Measurements from ENCODE around the gene CNTNAP5.

The CNTNAP5 gene

DNA sequence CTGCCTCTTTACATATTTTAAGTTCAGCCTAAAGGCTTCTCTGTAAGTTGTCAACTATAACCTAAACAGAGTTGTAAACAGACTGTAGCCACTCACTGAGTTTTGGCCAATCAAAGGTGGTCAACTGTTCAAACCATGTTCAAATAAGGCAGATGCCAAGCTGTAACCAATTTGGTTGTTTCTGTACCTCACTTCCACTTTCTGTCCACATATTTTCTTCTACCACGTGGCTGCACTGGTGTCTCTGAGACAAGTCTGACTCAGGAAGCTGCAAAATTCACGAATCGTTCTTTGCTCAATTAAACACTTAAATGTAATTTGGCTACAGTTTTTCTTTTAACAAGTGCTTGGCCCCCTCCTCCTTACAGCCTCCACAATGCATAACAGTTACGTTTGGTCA lies 555.2 kb downstream of the CNTNAP5 start:
- Histone ChIP-seq H3K27ac (no peak overlapping the region), H3K4me1 (no peaks in the 10 kb centered on the region), H3K4me2 (ENCODE audit: low read length) (no peak overlapping the region), H3K36me3 (ENCODE audit: control insufficient read depth, insufficient read depth, low read length) (no peaks in the 10 kb centered on the region), H3K79me2 (no peaks in the 10 kb centered on the region), H3K27me3 (ENCODE audit: control insufficient read depth, insufficient read depth, low read length) (no peaks in the 10 kb centered on the region), H3K4me3 (ENCODE audit: low read depth, low read length) (no peak overlapping the region), H3K9ac (no peak overlapping the region), H2AFZ (no peak overlapping the region), H3K9me3 (ENCODE audit: control insufficient read depth, low read length) (no peaks in the 10 kb centered on the region)
- no peak for TF ChIP-seq CTCF (IDR thresholded peaks at IDR 0.05)

DNA sequence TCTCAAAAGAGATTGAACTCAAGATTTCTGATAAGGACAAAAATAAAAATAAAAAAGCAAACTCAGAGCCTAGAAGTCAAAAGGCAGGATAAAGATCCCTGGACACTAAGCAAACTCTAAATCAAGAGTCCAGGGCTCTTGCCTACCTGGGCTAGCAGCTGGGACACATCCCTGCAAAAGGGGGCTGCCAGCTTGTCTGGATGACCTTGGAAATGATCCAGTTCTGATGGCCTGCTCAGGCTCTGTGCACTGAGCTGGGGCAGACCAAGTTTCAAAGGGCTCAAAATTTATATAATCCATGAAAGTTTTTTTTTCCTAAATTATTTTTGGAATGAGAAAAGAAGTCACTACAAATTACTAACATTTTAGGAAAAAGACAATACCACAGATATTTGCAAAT lies 557.3 kb downstream of the CNTNAP5 start:
- no peak overlapping the region for H3K27ac ChIP-seq
- H3K4me1 ChIP-seq, result no peaks in the 10 kb centered on the region
- H3K4me3 ChIP-seq (ENCODE audit: low read depth, low read length), result no peak overlapping the region
- H2AFZ ChIP-seq, result no peak overlapping the region
- H3K4me2 ChIP-seq (ENCODE audit: low read length), result no peak overlapping the region
- H3K27me3 ChIP-seq (ENCODE audit: control insufficient read depth, insufficient read depth, low read length), result no peaks in the 10 kb centered on the region
- no peaks in the 10 kb centered on the region for H3K36me3 ChIP-seq (ENCODE audit: control insufficient read depth, insufficient read depth, low read length)
- no peaks in the 10 kb centered on the region for H3K9me3 ChIP-seq (ENCODE audit: control insufficient read depth, low read length)
- H3K79me2 ChIP-seq, result no peaks in the 10 kb centered on the region
- no peak overlapping the region for H3K9ac ChIP-seq
- TF ChIP-seq CTCF (IDR thresholded peaks at IDR 0.05), result no peak

DNA sequence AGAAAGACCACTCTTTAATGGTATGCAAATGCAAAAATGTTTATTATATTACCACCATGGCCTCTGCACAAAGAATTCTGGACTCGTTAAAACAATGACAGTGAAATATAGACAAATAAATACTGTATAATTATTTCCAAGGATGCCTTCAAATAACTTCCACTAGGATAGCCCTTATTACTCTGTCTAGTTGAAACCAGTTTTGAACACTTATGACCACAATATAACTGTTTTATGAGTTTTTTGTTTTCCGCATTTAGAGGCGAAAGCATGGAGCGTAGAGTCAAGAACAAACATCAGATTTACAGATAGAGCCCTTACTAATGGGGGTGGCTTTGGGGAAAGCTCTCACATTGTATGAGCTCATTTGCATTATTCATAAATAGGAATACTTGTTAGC lies 559.5 kb downstream of the CNTNAP5 start:
- H3K27me3 ChIP-seq (ENCODE audit: control insufficient read depth, insufficient read depth, low read length), result no peaks in the 10 kb centered on the region
- H3K4me3 ChIP-seq (ENCODE audit: low read depth, low read length), result no peak overlapping the region
- no peaks in the 10 kb centered on the region for H3K4me1 ChIP-seq
- no peak overlapping the region for H2AFZ ChIP-seq
- no peaks in the 10 kb centered on the region for H3K36me3 ChIP-seq (ENCODE audit: control insufficient read depth, insufficient read depth, low read length)
- H3K4me2 ChIP-seq (ENCODE audit: low read length), result no peak overlapping the region
- H3K79me2 ChIP-seq, result no peaks in the 10 kb centered on the region
- no peak overlapping the region for H3K27ac ChIP-seq
- H3K9ac ChIP-seq, result no peak overlapping the region
- H3K9me3 ChIP-seq (ENCODE audit: control insufficient read depth, low read length), result no peaks in the 10 kb centered on the region
- no peak for TF ChIP-seq CTCF (IDR thresholded peaks at IDR 0.05)

DNA sequence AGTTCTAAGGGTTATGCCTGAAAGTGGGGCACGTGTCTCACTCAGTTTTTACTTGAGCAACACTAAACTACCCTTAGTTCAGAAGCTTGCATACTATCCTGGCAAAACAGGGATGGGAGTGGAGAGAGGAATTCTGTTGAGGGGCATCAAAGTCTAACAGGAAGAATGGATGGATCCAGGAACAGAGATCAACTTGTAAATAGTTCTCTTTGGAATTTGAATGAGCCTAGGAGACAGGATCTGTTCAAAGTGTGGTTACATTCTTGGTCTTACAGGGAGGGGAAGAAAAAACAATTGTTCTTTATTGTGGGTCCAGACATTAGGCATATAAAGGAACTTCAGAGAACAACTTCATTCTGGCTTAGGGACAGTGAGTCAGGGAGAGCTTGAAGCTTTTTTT lies 560.2 kb downstream of the CNTNAP5 start:
- H3K27me3 ChIP-seq (ENCODE audit: control insufficient read depth, insufficient read depth, low read length), result no peaks in the 10 kb centered on the region
- no peaks in the 10 kb centered on the region for H3K9me3 ChIP-seq (ENCODE audit: control insufficient read depth, low read length)
- no peak overlapping the region for H3K27ac ChIP-seq
- H3K9ac ChIP-seq, result no peak overlapping the region
- no peaks in the 10 kb centered on the region for H3K4me1 ChIP-seq
- H3K4me3 ChIP-seq (ENCODE audit: low read depth, low read length), result no peak overlapping the region
- TF ChIP-seq CTCF (IDR thresholded peaks at IDR 0.05), result no peak
- H3K36me3 ChIP-seq (ENCODE audit: control insufficient read depth, insufficient read depth, low read length), result no peaks in the 10 kb centered on the region
- H2AFZ ChIP-seq, result no peak overlapping the region
- H3K79me2 ChIP-seq, result no peaks in the 10 kb centered on the region
- no peak overlapping the region for H3K4me2 ChIP-seq (ENCODE audit: low read length)

DNA sequence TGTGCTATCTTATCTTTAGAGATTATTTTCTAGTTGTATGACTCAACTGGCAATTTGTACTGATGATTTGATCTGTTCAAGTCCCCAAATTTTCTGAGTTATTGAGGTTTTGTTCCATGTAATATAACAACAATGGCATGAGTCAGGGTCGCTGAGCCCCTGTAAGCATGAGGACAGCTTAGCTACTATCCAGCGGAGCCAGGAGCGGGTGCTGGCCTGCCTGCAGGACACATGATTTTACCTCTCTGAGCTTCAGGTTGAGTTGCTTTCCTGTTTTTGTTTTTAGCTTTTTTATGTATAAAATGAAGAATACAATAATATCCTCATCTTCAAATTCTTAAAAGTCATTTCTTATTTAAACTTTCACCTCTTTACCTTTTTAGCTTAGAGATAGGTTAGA lies 561.1 kb downstream of the CNTNAP5 start:
- no peak overlapping the region for H3K4me2 ChIP-seq (ENCODE audit: low read length)
- no peak overlapping the region for H3K4me3 ChIP-seq (ENCODE audit: low read depth, low read length)
- no peak overlapping the region for H2AFZ ChIP-seq
- H3K9me3 ChIP-seq (ENCODE audit: control insufficient read depth, low read length), result no peaks in the 10 kb centered on the region
- TF ChIP-seq CTCF (IDR thresholded peaks at IDR 0.05), result no peak
- no peak overlapping the region for H3K27ac ChIP-seq
- H3K27me3 ChIP-seq (ENCODE audit: control insufficient read depth, insufficient read depth, low read length), result no peaks in the 10 kb centered on the region
- H3K79me2 ChIP-seq, result no peaks in the 10 kb centered on the region
- no peaks in the 10 kb centered on the region for H3K36me3 ChIP-seq (ENCODE audit: control insufficient read depth, insufficient read depth, low read length)
- no peak overlapping the region for H3K9ac ChIP-seq
- no peaks in the 10 kb centered on the region for H3K4me1 ChIP-seq
